Neural progenitor cell (in vitro differentiated cells): Measurements from ENCODE around the gene TRMT10B. TPM values are rescaled to one million over a fixed set of nuclear protein-coding genes. Genes with fewer than 3 reads are reported as not detected.

Source experiments
- DNase-seq: peaks from one replicate; pipeline ENCODE4 v3.0.0-alpha.2; 2016; ENCODE audit warnings: low spot score
- H2AFZ ChIP-seq: fragments of 200-600 bp; sonication (generic); replicated peaks from 2 replicates; pipeline ENCODE4 v1.6.1; 2016; ENCODE audit warnings: antibody characterized with exemption
- H3F3A ChIP-seq: fragments of 200-600 bp; sonication (generic); 2 replicates; pipeline ENCODE4 v1.6.1; 2016; ENCODE audit warnings: antibody characterized with exemption, low read depth
- H3K27ac ChIP-seq: fragments of 200-600 bp; sonication (generic); 2 replicates; pipeline ENCODE4 v1.5.1; 2016; ENCODE audit warnings: mild to moderate bottlenecking
- H3K27me3 ChIP-seq: fragments of 200-600 bp; sonication (generic); 2 replicates; pipeline ENCODE4 v1.6.1; 2016; ENCODE audit warnings: mild to moderate bottlenecking, moderate library complexity
- H3K36me3 ChIP-seq: fragments of 200-600 bp; sonication (generic); 2 replicates; pipeline ENCODE4 v1.5.1; 2016
- H3K4me1 ChIP-seq: fragments of 200-600 bp; sonication (generic); 2 replicates; pipeline ENCODE4 v1.6.1; 2016; ENCODE audit warnings: mixed run types
- H3K4me2 ChIP-seq: fragments of 200-600 bp; sonication (generic); 2 replicates; pipeline ENCODE4 v1.6.1; 2016
- H3K4me3 ChIP-seq: fragments of 200-600 bp; sonication (generic); 2 replicates; pipeline ENCODE4 v1.5.1; 2016
- H3K79me2 ChIP-seq: fragments of 200-600 bp; sonication (generic); 2 replicates; pipeline ENCODE4 v1.6.1; 2016; ENCODE audit warnings: low read depth
- H3K9ac ChIP-seq: fragments of 200-600 bp; sonication (generic); 2 replicates; pipeline ENCODE4 v1.6.1; 2016
- H3K9me3 ChIP-seq: fragments of 200-600 bp; sonication (generic); 2 replicates; pipeline ENCODE4 v1.5.1; 2016; ENCODE audit warnings: low read depth
- H4K20me1 ChIP-seq: fragments of 200-600 bp; sonication (generic); 2 replicates; pipeline ENCODE4 v1.6.1; 2016; ENCODE audit warnings: low read depth
- H3K27ac Mint-ChIP-seq: 3 replicates; pipeline ENCODE4 v1.8.0; 2021; ENCODE audit warnings: mixed read lengths
- H3K27me3 Mint-ChIP-seq: 2 replicates; pipeline ENCODE4 v1.8.0; 2022; ENCODE audit warnings: low read depth, mild to moderate bottlenecking, inconsistent platforms, moderate library complexity, mixed read lengths; ENCODE audit not compliant: insufficient read depth
- H3K36me3 Mint-ChIP-seq: 3 replicates; pipeline ENCODE4 v1.8.0; 2021; ENCODE audit warnings: mixed read lengths
- H3K4me1 Mint-ChIP-seq: 3 replicates; pipeline ENCODE4 v1.8.0; 2021; ENCODE audit warnings: mixed read lengths
- H3K4me3 Mint-ChIP-seq: 3 replicates; pipeline ENCODE4 v1.8.0; 2021; ENCODE audit warnings: mild to moderate bottlenecking, moderate library complexity, mixed read lengths
- H3K9me3 Mint-ChIP-seq: 3 replicates; pipeline ENCODE4 v1.8.0; 2020; ENCODE audit warnings: mixed read lengths
- CTCF ChIP-seq: fragments of 200-600 bp; sonication (generic); IDR thresholded peaks from 2 replicates; pipeline ENCODE4 v1.5.1; 2017; ENCODE audit warnings: antibody characterized with exemption, mild to moderate bottlenecking
- EZH2 ChIP-seq: fragments of 200-600 bp; sonication (generic); IDR thresholded peaks from 2 replicates; pipeline ENCODE4 v1.6.1; 2017; ENCODE audit warnings: antibody characterized with exemption, mild to moderate bottlenecking, moderate library complexity
- EZH2phosphoT487 ChIP-seq: fragments of 200-600 bp; sonication (generic); IDR thresholded peaks from 2 replicates; pipeline ENCODE4 v1.6.1; 2017; ENCODE audit warnings: antibody characterized with exemption
- total RNA-seq: library from RNA; depleted of rRNA; stranded (reverse); fragments of >200 nt; gene quantifications from 2 replicates; pipeline ENCODE4 v1.2.3, GENCODE V29; 2015; ENCODE audit warnings: low replicate concordance

Gene TRMT10B
- total RNA-seq, 1 donor from 2014 or later, result 5.4 TPM

- Mint-ChIP-seq H3K9me3 (no peaks in the 10 kb centered on the region), H3K36me3 (no peaks in the 10 kb centered on the region), H3K27ac (no peak overlapping the region), H3K27me3 (peaks cover 5% of the 10 kb centered on the region), H3K4me3 (no peak overlapping the region), H3K4me1 (peaks cover 8% of the 10 kb centered on the region)
- no peaks in the 10 kb centered on the region for H3K79me2 ChIP-seq
- no peak overlapping the region for H3K4me2 ChIP-seq
- no peak overlapping the region for H3K27ac ChIP-seq
- no peak overlapping the region for H3K9ac ChIP-seq
- H3K9me3 ChIP-seq, result no peaks in the 10 kb centered on the region
- no peaks in the 10 kb centered on the region for H3K27me3 ChIP-seq
- no peaks in the 10 kb centered on the region for H3K36me3 ChIP-seq
- DNase-seq, result no peak
- H3K4me3 ChIP-seq, result no peak overlapping the region
- no peaks in the 10 kb centered on the region for H3F3A ChIP-seq
- TF ChIP-seq EZH2phosphoT487 (no peak), CTCF (no peak), EZH2 (no peak)
- H2AFZ ChIP-seq, result no peak overlapping the region
- H4K20me1 ChIP-seq, result no peaks in the 10 kb centered on the region
- no peaks in the 10 kb centered on the region for H3K4me1 ChIP-seq
Observed at GRCh38 chr9:37719526-37719925, 34.1 kb upstream of the TRMT10B start.

GRCh38 chr9:37727013-37727412, 26.6 kb upstream of the TRMT10B start:
- Histone ChIP-seq H3K4me2 (no peak overlapping the region), H3K27me3 (peaks cover 28% of the 10 kb centered on the region), H3K27ac (no peak overlapping the region), H4K20me1 (no peaks in the 10 kb centered on the region), H3K36me3 (no peaks in the 10 kb centered on the region), H3K4me1 (peaks cover 8% of the 10 kb centered on the region), H3K9ac (no peak overlapping the region), H3K9me3 (no peaks in the 10 kb centered on the region), H3K4me3 (no peak overlapping the region), H2AFZ (no peak overlapping the region), H3K79me2 (no peaks in the 10 kb centered on the region), H3F3A (no peaks in the 10 kb centered on the region)
- Mint-ChIP-seq H3K27ac (no peak overlapping the region), H3K4me3 (no peak overlapping the region), H3K36me3 (no peaks in the 10 kb centered on the region), H3K27me3 (peaks cover 8% of the 10 kb centered on the region), H3K4me1 (peaks cover 11% of the 10 kb centered on the region), H3K9me3 (no peaks in the 10 kb centered on the region)
- DNase-seq, result no peak
- TF ChIP-seq EZH2phosphoT487 (no peak), EZH2 (no peak), CTCF (no peak)

GRCh38 chr9:37729499-37729898, 24.1 kb upstream of the TRMT10B start:
- H3K9me3 Mint-ChIP-seq, result no peaks in the 10 kb centered on the region
- H3K27ac Mint-ChIP-seq, result no peak overlapping the region
- Histone ChIP-seq H3K9ac (no peak overlapping the region), H2AFZ (no peak overlapping the region), H3K4me2 (no peak overlapping the region), H3K4me3 (no peak overlapping the region), H3K79me2 (no peaks in the 10 kb centered on the region), H4K20me1 (no peaks in the 10 kb centered on the region), H3K4me1 (peaks cover 8% of the 10 kb centered on the region), H3F3A (no peaks in the 10 kb centered on the region), H3K27me3 (peaks cover 47% of the 10 kb centered on the region), H3K27ac (no peak overlapping the region), H3K9me3 (no peaks in the 10 kb centered on the region), H3K36me3 (no peaks in the 10 kb centered on the region)
- no peak for DNase-seq
- H3K4me1 Mint-ChIP-seq, result peaks cover 15% of the 10 kb centered on the region
- H3K27me3 Mint-ChIP-seq, result peaks cover 5% of the 10 kb centered on the region
- no peak overlapping the region for H3K4me3 Mint-ChIP-seq
- no peaks in the 10 kb centered on the region for H3K36me3 Mint-ChIP-seq
- TF ChIP-seq EZH2phosphoT487 (no peak), CTCF (no peak), EZH2 (no peak)
